Uterus (tissue), 2 donors: ENCODE results near the gene FUT6.

Experiments used
- CTCF ChIP-seq, 4 experiments: fragments of 200-600 bp in 2 of 4; fragments of 450-650 bp in 2 of 4; sonication (generic) in 2 of 4; IDR thresholded peaks; one replicate each; pipeline ENCODE4 v1.5.1; 2016 to 2019; ENCODE audit warnings: antibody characterized with exemption in 4 of 4, mild to moderate bottlenecking in 2 of 4, moderate library complexity in 1 of 4
- POLR2A ChIP-seq, 2 donors: fragments of 450-650 bp; IDR thresholded peaks; one replicate each; pipeline ENCODE4 v1.6.1; 2016; ENCODE audit warnings: antibody characterized with exemption in 2 of 2, mild to moderate bottlenecking in 1 of 2, moderate library complexity in 1 of 2

DNA sequence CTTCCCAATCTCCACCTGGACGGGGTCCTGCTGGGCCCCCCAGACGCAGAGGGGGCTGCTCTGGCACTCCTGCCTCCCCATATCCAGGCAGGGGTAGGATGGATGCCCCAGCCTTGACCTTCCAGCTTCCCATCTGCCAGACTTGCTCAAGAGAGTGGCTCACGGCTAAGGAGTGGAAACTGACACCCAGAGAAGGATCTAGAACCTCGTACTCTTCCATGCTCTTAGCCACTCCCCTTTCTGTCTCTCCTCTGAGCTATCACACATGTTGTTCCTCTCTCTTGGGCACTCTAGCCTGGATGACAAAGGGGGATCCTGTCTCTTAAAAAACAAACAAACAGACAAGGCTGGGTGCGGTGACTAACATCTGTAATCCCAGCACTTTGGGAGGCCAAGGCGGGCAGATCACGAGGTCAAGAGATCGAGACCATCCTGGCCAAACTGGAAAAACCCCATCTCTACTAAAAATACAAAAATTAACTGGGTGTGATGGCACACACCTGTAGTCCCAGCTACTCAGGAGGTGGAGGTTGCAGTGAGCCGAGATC is 43.0 kb upstream of the FUT6 start:
- TF ChIP-seq CTCF (IDR thresholded peaks at IDR 0.05) (no peak), POLR2A (IDR thresholded peaks at IDR 0.05) (no peak)
